Measurements from ENCODE around the gene ENPP4.
"Not testable (repeated sequence)": the region's sequence is repeated elsewhere in the genome, so short reads cannot be mapped to it uniquely, and the experiment has no call there.

The ENPP4 gene

GRCh38 chr6:46134216-46134615 lies 4.4 kb downstream of the ENPP4 start:
- no peak for DNase-seq

- peak; percentile 14 for DNase-seq
Measured at GRCh38 chr6:46135176-46135575, 5.4 kb downstream of the ENPP4 start.

GRCh38 chr6:46136831-46137230 lies 7.0 kb downstream of the ENPP4 start:
- DNase-seq, result no peak

- no peak for DNase-seq
Measured at GRCh38 chr6:46137387-46137786, 7.6 kb downstream of the ENPP4 start.

GRCh38 chr6:46138281-46138680 lies 8.5 kb downstream of the ENPP4 start:
- no peak for DNase-seq

GRCh38 chr6:46144270-46144669 lies 14.5 kb downstream of the ENPP4 start:
- no peak for DNase-seq

- DNase-seq, result not testable (repeated sequence)
Measured at GRCh38 chr6:46149066-46149465, 19.3 kb downstream of the ENPP4 start.

GRCh38 chr6:46156701-46157100 lies 26.9 kb downstream of the ENPP4 start:
- no peak for DNase-seq

GRCh38 chr6:46159229-46159628 lies 29.4 kb downstream of the ENPP4 start:
- no peak for DNase-seq

GRCh38 chr6:46160102-46160501 lies 30.3 kb downstream of the ENPP4 start:
- no peak for DNase-seq

- DNase-seq, result peak; percentile 38
Measured at GRCh38 chr6:46170357-46171289, 40.8 kb downstream of the ENPP4 start, which contains the start of gene ENPP5. Gene ENPP5 (minus strand): TSS chr6:46170980. CDS start chr6:46168262, 2,718 bp downstream.

- no peak for DNase-seq
Measured at GRCh38 chr6:46172176-46172575, 42.4 kb downstream of the ENPP4 start.

GRCh38 chr6:46174904-46175303 lies 45.1 kb downstream of the ENPP4 start:
- DNase-seq, result no peak

GRCh38 chr6:46175446-46175845 lies 45.7 kb downstream of the ENPP4 start:
- DNase-seq, result peak; percentile 77

GRCh38 chr6:46175976-46176375 lies 46.2 kb downstream of the ENPP4 start:
- DNase-seq, result no peak

- DNase-seq, result no peak
Measured at GRCh38 chr6:46184114-46184513, 54.3 kb downstream of the ENPP4 start.

- DNase-seq, result no peak
Measured at GRCh38 chr6:46186583-46186982, 56.8 kb downstream of the ENPP4 start.

- no peak for DNase-seq
Measured at GRCh38 chr6:46189726-46190125, 59.9 kb downstream of the ENPP4 start.

GRCh38 chr6:46190889-46191288 lies 61.1 kb downstream of the ENPP4 start:
- DNase-seq, result no peak

- DNase-seq, result no peak
Measured at GRCh38 chr6:46191961-46192360, 62.2 kb downstream of the ENPP4 start.

Data from activated CD4-positive, alpha-beta T cell treated with anti-CD3 and anti-CD28 coated beads, Interleukin-2, amount 50 U/mL, for 16 hours (primary cell).